Cardiac septum (tissue), 1 donor: ENCODE results near the gene GALR2. TPM values are rescaled to one million over a fixed set of nuclear protein-coding genes. Genes with fewer than 3 reads are reported as not detected.

Experiments
- DNase-seq: peaks from one replicate; pipeline ENCODE4 v3.0.0-alpha.2; 2020; ENCODE audit warnings: low spot score
- intact Hi-C: fragments of 100-400 bp; cut with DNase I; formaldehyde crosslinking; loops from one replicate; pipeline ENCODE4 v1.14.0; 2022
- total RNA-seq: library from RNA; stranded (reverse); fragmentation: NEBNext Ultra II Directional; extraction: Animal tissue kit (Norgen Biotek cat#: 25700); gene quantifications from one replicate; pipeline ENCODE4 v1.2.1, GENCODE V29; 2021
- donor health status: DM: no; HTN: no; CAD: no.

GALR2 gene
- total RNA-seq, 1 donor from 2014 or later: not detected

DNA sequence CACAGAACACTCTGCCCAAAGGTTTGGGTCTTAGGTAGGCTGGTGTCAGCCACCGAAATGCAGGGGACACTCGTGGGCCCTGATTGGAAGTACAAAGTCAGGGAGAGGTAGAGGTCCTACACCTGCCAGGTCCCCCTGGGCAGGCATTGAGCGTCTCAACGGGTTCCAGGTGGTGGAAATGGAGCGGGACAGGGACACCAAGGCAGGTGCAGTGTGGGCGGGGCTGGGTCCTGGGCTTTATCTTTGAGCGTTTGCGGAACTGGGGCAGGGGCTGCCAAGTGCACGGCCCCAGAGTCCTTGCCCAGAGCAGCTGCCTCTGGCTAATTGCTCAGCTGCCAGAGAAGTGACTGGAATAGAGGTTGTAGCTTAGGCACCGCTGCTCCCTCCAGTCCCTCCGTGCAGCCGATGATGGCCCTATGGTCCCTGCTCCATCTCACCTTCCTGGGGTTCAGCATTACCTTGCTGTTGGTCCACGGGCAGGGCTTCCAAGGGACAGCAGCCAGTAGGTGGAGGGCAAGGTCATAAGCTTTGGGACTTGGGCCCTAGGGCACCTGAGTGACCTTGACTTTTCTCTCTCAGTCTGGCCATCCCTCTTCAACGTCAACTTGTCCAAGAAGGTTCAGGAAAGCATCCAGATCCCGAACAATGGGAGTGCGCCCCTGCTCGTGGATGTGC lies 4.4 kb downstream of the GALR2 start, which contains the start of gene ZACN:
Gene ZACN (plus strand): TSS at position 323 of the 675 bp plus-strand sequence. CDS start 83 bp downstream, at position 406.
- intact Hi-C loops: no loop called here

GRCh38 chr17:76079535-76079955 lies 5.0 kb downstream of the GALR2 start:
- intact Hi-C loops: no loop called here
- no peak for DNase-seq

More for the DNA sequence above, 4.4 kb downstream of the GALR2 start, which contains the start of gene ZACN:
- no peak for DNase-seq

DNA sequence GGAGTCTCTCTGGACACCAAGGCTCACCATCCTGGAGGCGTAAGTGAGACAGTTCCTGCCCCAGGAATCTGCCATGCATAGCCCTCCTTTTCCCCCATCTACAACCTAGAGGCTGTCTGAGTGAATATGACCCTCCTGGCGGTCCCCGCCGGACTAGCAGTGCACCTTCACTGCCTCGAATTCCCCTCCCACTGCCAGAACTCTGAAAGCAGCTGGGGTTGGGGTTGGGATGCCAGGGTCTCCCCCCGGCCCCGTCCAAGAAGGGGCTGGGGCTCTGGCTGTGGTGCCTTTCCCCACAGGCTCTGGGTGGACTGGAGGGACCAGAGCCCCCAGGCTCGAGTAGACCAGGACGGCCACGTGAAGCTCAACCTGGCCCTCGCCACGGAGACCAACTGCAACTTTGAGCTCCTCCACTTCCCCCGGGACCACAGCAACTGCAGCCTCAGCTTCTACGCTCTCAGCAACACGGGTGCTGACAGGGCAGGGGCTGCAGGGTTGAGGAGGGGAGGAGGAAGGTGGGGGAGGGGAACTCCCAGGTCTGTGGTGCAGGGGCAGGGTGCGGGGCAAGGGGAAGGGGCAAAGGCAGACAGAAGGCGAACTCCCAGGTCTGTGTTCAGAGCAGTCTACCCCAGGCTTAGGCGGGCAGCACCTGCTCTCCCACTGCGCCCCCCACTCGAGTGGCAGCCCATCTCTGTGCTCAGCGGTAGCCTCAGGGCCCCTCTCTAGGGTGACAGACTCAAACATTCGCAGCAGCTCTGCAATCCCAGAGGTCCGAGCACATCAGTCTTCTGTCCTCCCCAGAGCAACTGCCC lies 5.6 kb downstream of the GALR2 start:
- intact Hi-C loops: no loop called here
- DNase-seq: no peak

DNA sequence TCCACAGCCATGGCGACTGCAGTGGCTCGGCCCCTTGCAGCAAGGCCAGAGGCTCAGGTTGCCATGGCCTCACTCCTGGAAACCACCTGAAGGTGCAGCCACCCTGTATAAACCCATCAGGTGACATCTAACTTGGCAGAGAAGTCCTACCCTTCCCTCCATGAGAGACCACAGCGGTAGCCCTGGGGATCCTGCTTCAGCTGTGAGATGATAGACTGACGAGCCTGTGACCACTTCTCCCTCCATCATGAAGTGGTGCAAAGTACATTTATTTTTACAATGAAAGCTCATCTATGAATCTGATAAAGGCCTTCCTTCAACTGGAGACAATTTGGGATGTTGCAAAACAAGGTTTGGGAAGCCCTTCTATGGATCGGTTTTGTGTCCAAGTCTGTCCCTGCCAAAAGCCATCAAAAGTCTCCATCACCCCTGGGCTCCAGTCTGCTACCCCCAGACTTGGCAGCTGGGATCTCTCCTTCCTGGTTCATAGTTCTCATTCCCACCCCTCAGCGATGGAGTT lies 6.2 kb downstream of the GALR2 start:
- intact Hi-C loops: no loop called here
- no peak for DNase-seq

- peak; percentile 38 for DNase-seq
- intact Hi-C loops: no loop called here
Measured at GRCh38 chr17:76081295-76082210, 7.0 kb downstream of the GALR2 start.

- DNase-seq: no peak
- intact Hi-C loops: no loop called here
Measured at GRCh38 chr17:76082326-76083251, 8.0 kb downstream of the GALR2 start.

DNA sequence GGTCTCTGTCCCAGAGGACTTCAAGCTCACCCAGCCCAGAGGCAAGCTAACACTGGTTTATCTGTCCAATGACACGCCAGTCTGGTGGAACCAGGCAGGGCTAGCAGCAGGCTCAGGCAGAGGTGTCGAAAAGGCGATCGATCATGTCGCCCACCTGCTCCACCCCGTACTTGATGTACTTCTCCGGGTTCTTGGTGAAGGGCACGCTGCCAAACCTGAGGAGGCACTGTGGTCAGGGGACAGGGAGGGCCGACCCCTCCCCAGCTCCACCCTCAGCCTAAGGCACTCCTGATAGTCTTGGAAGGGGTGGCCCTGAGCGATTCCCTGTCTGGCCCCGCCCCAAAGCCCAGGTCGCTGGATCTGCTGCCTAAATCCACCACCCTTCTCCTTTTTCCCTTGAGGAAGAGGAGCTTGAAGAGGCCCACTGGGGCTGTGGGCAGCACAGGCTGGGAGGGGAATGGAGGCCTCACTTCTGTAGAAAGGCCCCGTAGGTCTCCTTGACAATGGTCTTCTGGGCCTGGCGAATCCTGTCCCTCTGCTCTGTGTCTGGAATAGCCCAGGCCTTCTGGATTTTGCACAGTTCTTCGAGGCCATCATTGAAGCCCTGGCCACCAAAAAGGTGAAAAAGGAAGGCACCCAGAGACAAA lies 9.1 kb downstream of the GALR2 start:
- peak; percentile 68 for DNase-seq
- intact Hi-C loops: no loop called here

- DNase-seq: peak; percentile 67
- intact Hi-C loops: no loop called here
Measured at GRCh38 chr17:76085066-76085730, 10.6 kb downstream of the GALR2 start.

GRCh38 chr17:76085731-76086366 lies 11.3 kb downstream of the GALR2 start:
- DNase-seq: peak; percentile 63
- intact Hi-C loops: no loop called here

- no peak for DNase-seq
- intact Hi-C loops: no loop called here
Measured at GRCh38 chr17:76086384-76086783, 11.8 kb downstream of the GALR2 start.

- DNase-seq: no peak
- intact Hi-C loops: no loop called here
Measured at GRCh38 chr17:76087531-76087930, 12.9 kb downstream of the GALR2 start.

GRCh38 chr17:76088041-76088867 lies 13.7 kb downstream of the GALR2 start:
- no peak for DNase-seq
- intact Hi-C loops: no loop called here

- intact Hi-C loops: no loop called here
- no peak for DNase-seq
Measured at GRCh38 chr17:76088868-76089576, 14.4 kb downstream of the GALR2 start.

GRCh38 chr17:76089680-76090516 lies 15.3 kb downstream of the GALR2 start:
- intact Hi-C loops: no loop called here
- no peak for DNase-seq
